ENCODE measurements around the gene DLEU7. TPM values are rescaled to one million over a fixed set of nuclear protein-coding genes. Genes with fewer than 3 reads are reported as not detected.

The DLEU7 gene
- total RNA-seq, 2 donors from 2014 or later: not detected

GRCh38 chr13:50798923-50799322, 44.6 kb downstream of the DLEU7 start:
- H3K36me3 Mint-ChIP-seq (ENCODE audit: low read depth): no peaks in the 10 kb centered on the region
- H3K4me3 Mint-ChIP-seq: no peak overlapping the region
- H3K4me1 Mint-ChIP-seq: peaks cover 11% of the 10 kb centered on the region
- no peak overlapping the region for H3K27ac Mint-ChIP-seq
- no peak for DNase-seq
- peaks cover 6% of the 10 kb centered on the region for H3K27me3 Mint-ChIP-seq
- ATAC-seq: no peak
- H3K9me3 ChIP-seq (ENCODE audit: control insufficient read depth, low read length, poor library complexity, severe bottlenecking): no peaks in the 10 kb centered on the region

GRCh38 chr13:50797091-50797490, 46.4 kb downstream of the DLEU7 start:
- H3K4me1 Mint-ChIP-seq: peaks cover 11% of the 10 kb centered on the region
- H3K27ac Mint-ChIP-seq: no peak overlapping the region
- no peaks in the 10 kb centered on the region for H3K36me3 Mint-ChIP-seq (ENCODE audit: low read depth)
- no peak for ATAC-seq
- peaks cover 6% of the 10 kb centered on the region for H3K27me3 Mint-ChIP-seq
- H3K4me3 Mint-ChIP-seq: no peak overlapping the region
- no peaks in the 10 kb centered on the region for H3K9me3 ChIP-seq (ENCODE audit: control insufficient read depth, low read length, poor library complexity, severe bottlenecking)
- DNase-seq: no peak

GRCh38 chr13:50796463-50796862, 47.0 kb downstream of the DLEU7 start:
- Mint-ChIP-seq H3K27me3 (peaks cover 6% of the 10 kb centered on the region), H3K36me3 (ENCODE audit: low read depth) (no peaks in the 10 kb centered on the region), H3K4me1 (peaks cover 7% of the 10 kb centered on the region), H3K4me3 (no peak overlapping the region), H3K27ac (no peak overlapping the region)
- ATAC-seq: no peak
- H3K9me3 ChIP-seq (ENCODE audit: control insufficient read depth, low read length, poor library complexity, severe bottlenecking): no peaks in the 10 kb centered on the region
- DNase-seq: no peak

GRCh38 chr13:50794226-50794625, 49.3 kb downstream of the DLEU7 start:
- ATAC-seq: no peak
- H3K36me3 Mint-ChIP-seq (ENCODE audit: low read depth): no peaks in the 10 kb centered on the region
- no peaks in the 10 kb centered on the region for H3K4me1 Mint-ChIP-seq
- no peak overlapping the region for H3K4me3 Mint-ChIP-seq
- no peak overlapping the region for H3K27ac Mint-ChIP-seq
- no peaks in the 10 kb centered on the region for H3K27me3 Mint-ChIP-seq
- H3K9me3 ChIP-seq (ENCODE audit: control insufficient read depth, low read length, poor library complexity, severe bottlenecking): no peaks in the 10 kb centered on the region
- DNase-seq: no peak

- DNase-seq (no peak), ATAC-seq (no peak)
- H3K4me1 Mint-ChIP-seq: no peaks in the 10 kb centered on the region
- H3K27ac Mint-ChIP-seq: no peak overlapping the region
- no peaks in the 10 kb centered on the region for H3K9me3 ChIP-seq (ENCODE audit: control insufficient read depth, low read length, poor library complexity, severe bottlenecking)
- no peaks in the 10 kb centered on the region for H3K36me3 Mint-ChIP-seq (ENCODE audit: low read depth)
- H3K27me3 Mint-ChIP-seq: no peaks in the 10 kb centered on the region
- H3K4me3 Mint-ChIP-seq: no peak overlapping the region
These were observed 50.5 kb downstream of the DLEU7 start for GRCh38 chr13:50793026-50793425.

GRCh38 chr13:50788551-50789210, 54.8 kb downstream of the DLEU7 start:
- DNase-seq: no peak
- H3K9me3 ChIP-seq (ENCODE audit: control insufficient read depth, low read length, poor library complexity, severe bottlenecking): no peaks in the 10 kb centered on the region
- Mint-ChIP-seq H3K27me3 (no peaks in the 10 kb centered on the region), H3K36me3 (ENCODE audit: low read depth) (no peaks in the 10 kb centered on the region), H3K27ac (no peak overlapping the region), H3K4me1 (no peaks in the 10 kb centered on the region), H3K4me3 (no peak overlapping the region)
- ATAC-seq: no peak

- no peaks in the 10 kb centered on the region for H3K4me1 Mint-ChIP-seq
- no peaks in the 10 kb centered on the region for H3K9me3 ChIP-seq (ENCODE audit: control insufficient read depth, low read length, poor library complexity, severe bottlenecking)
- ATAC-seq (no peak), DNase-seq (no peak)
- no peak overlapping the region for H3K4me3 Mint-ChIP-seq
- H3K27ac Mint-ChIP-seq: peak overlapping the region; percentile 69
- H3K36me3 Mint-ChIP-seq (ENCODE audit: low read depth): no peaks in the 10 kb centered on the region
- H3K27me3 Mint-ChIP-seq: no peaks in the 10 kb centered on the region
These were observed 55.9 kb downstream of the DLEU7 start for GRCh38 chr13:50787316-50788195.

GRCh38 chr13:50783717-50784290, 59.7 kb downstream of the DLEU7 start:
- DNase-seq (no peak), ATAC-seq (no peak)
- no peaks in the 10 kb centered on the region for H3K9me3 ChIP-seq (ENCODE audit: control insufficient read depth, low read length, poor library complexity, severe bottlenecking)
- Mint-ChIP-seq H3K4me1 (no peaks in the 10 kb centered on the region), H3K36me3 (ENCODE audit: low read depth) (peaks cover 7% of the 10 kb centered on the region), H3K4me3 (no peak overlapping the region), H3K27me3 (peaks cover 16% of the 10 kb centered on the region), H3K27ac (no peak overlapping the region)

- Mint-ChIP-seq H3K27me3 (peaks cover 18% of the 10 kb centered on the region), H3K4me1 (no peaks in the 10 kb centered on the region), H3K4me3 (no peak overlapping the region), H3K27ac (no peak overlapping the region), H3K36me3 (ENCODE audit: low read depth) (peaks cover 9% of the 10 kb centered on the region)
- no peaks in the 10 kb centered on the region for H3K9me3 ChIP-seq (ENCODE audit: control insufficient read depth, low read length, poor library complexity, severe bottlenecking)
- no peak for DNase-seq
- no peak for ATAC-seq
These were observed 60.4 kb downstream of the DLEU7 start for GRCh38 chr13:50783066-50783465.

- H3K27me3 Mint-ChIP-seq: peaks cover 30% of the 10 kb centered on the region
- H3K4me1 Mint-ChIP-seq: no peaks in the 10 kb centered on the region
- DNase-seq (no peak), ATAC-seq (no peak)
- H3K9me3 ChIP-seq (ENCODE audit: control insufficient read depth, low read length, poor library complexity, severe bottlenecking): no peaks in the 10 kb centered on the region
- H3K36me3 Mint-ChIP-seq (ENCODE audit: low read depth): peaks cover 9% of the 10 kb centered on the region
- H3K27ac Mint-ChIP-seq: no peak overlapping the region
- no peak overlapping the region for H3K4me3 Mint-ChIP-seq
These were observed 63.1 kb downstream of the DLEU7 start for GRCh38 chr13:50780201-50781015.

- H3K4me3 Mint-ChIP-seq: no peak overlapping the region
- DNase-seq (no peak), ATAC-seq (no peak)
- H3K4me1 Mint-ChIP-seq: no peaks in the 10 kb centered on the region
- H3K27me3 Mint-ChIP-seq: peaks cover 30% of the 10 kb centered on the region
- no peak overlapping the region for H3K27ac Mint-ChIP-seq
- peaks cover 9% of the 10 kb centered on the region for H3K36me3 Mint-ChIP-seq (ENCODE audit: low read depth)
- no peaks in the 10 kb centered on the region for H3K9me3 ChIP-seq (ENCODE audit: control insufficient read depth, low read length, poor library complexity, severe bottlenecking)
These were observed 63.9 kb downstream of the DLEU7 start for GRCh38 chr13:50779443-50780200.

Measured in T-helper 17 cell (primary cell).